Activated CD8-positive, alpha-beta memory T cell treated with anti-CD3 and anti-CD28 coated beads for 4 hours (primary cell): ENCODE results near the gene GDF7.
"Not testable (repeated sequence)": the region's sequence is repeated elsewhere in the genome, so short reads cannot be mapped to it uniquely, and the experiment has no call there.

Experiments
- DNase-seq, 2 donors: peaks; one replicate each; pipeline ENCODE4 v3.0.0-alpha.2; 2020; ENCODE audit warnings: low read depth in 2 of 2

The GDF7 gene

DNA sequence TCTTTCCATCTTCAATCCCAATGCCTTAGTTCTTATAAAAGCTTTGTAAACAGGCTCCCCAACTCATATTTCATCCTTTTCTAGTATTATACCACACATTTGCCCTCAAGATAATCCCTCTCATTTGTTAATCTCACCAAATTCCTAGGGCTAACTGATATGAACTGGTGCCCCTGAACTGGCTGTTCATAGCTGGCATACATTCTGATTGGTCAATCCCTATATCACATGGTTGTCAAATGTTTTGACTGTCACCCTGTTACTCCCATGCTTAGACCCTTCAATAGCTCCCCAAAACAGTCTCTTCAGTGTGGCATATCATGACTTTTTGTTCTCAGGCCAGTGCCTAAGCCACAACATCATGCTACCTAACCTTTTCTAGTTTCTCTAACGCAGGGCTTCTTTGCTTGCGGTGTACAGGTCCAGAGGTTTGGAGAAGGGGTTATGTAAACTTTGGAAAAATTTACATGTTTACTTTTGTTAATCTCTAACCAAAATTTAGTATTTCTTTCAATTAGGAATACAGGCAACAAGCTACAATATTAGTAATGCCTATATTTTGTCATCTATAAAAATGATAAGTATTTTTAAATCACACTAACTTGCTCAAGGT lies 30.5 kb downstream of the GDF7 start:
- no peak for DNase-seq

DNA sequence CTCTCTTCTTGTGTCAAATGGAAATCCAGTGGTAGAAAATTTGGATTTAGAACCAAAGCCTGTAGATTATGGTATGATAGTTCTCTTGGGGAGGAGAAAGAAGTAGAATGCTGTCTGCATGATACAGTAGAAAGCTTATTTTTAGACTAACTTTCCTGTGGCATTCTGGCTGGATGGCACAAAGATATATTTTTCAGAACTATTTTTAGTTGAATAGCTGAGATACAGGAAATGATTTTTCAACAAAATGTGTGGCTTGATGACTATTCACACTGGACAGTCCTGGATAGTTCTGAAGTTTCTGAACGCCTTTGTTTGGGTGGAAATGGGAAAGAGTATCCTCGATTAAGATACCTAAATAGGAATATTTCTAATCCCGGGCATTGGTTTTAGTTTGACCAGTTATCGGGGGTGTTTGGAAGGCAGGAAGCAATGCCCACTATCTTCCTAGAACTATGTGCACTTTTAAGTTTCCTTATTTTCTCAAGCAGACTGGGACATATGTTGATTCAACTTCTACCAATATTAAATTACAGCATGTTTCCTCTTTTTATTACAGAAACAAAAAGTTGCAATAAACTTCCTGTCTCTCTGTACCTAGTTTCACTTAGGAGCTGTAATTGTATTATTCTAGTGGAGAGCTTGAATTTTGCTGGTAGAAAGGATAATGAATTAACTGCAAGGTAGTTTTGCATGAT lies 32.1 kb downstream of the GDF7 start:
- DNase-seq: no peak

DNA sequence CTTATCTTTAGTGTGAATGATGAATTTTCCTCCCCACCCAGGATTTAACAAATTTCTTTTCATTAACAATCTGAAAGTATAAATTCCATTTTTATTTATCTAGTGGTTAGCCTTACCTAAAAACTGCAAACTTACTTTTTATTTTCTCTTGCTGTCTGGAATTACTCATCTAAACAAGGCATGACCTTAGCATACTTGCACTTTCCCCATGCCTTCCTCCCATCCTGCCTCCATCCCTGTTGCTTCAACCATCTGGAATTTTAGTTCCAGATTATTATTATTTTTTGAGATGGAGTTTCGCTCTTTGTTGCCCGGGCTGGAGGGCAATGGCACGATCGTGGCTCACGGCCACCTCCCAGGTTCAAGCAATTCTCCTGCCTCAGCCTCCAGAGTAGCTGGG lies 35.6 kb downstream of the GDF7 start:
- no peak for DNase-seq

DNA sequence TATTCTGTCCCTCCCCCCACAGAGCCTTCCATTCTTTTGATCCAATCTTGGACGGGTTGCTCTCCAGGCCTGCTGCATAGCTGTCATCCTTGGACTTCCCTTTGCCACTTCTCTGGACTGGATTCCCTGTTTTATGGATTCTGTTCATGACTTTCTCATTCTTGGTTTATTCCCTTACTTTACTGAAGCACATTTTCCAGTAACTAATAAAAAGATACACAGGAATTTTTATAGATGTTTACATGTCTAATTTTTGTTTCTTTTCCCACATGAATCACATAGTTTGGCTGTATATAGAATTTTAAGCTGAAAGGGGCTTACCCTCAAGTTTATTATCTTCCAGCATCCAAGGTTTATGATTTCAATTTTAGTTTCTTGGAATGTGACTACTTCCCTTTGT lies 37.9 kb downstream of the GDF7 start:
- DNase-seq: no peak

DNA sequence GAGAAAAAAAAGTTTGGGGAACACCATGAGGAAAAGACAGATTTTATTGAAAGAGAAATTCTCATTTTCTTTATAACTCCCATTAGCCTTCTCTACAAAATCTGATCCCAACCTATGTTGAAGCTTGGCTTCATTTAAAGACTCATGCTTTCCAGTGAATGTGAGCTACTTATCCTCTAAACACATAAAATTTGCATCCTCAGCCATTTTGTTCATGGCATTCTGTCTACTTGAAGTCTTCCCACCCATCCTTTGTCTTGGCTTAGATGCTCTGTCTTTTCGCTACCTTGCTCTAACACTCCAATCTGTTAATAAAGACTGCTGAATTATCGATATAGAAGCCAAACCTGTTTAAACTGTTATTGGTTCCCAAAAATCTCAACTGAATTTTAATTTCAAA lies 39.3 kb downstream of the GDF7 start:
- no peak for DNase-seq

DNA sequence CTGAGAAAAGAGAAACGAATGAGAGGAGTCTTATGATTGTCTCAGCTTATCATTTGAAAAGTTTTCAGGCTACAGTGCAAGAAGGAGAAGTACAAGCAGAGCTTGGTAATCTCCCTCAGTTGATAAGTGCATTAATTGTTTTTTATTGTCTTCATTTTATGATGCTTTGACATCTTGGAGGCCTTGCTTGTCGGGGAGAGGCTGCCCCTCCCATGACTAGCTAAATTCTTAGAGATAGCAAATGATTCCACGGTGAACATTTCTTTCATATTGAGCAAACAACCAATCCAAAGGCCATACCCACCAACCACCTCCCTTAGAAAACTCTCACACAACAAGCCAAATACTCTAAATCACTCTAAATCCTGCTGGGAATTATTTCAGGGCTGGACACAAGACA lies 39.8 kb downstream of the GDF7 start:
- no peak for DNase-seq

DNA sequence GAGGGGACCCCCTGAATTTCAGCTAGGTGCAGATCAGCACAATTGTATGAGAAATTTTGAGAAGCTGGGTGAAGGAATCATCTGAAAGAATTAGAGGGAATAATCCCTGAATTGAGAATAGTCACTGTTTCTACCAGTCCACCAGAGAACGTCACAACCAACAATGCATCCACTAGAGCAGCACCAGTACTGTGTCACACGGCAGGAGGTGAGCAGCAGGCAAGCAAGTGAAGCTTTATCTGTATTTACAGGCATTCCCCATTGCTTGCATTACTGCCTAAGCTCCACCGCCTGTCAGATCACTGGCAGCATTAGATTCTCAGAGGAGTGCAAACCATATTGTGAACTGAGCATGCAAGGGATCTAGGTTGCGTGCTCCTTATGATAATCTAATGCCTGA lies 40.7 kb downstream of the GDF7 start:
- no peak for DNase-seq

DNA sequence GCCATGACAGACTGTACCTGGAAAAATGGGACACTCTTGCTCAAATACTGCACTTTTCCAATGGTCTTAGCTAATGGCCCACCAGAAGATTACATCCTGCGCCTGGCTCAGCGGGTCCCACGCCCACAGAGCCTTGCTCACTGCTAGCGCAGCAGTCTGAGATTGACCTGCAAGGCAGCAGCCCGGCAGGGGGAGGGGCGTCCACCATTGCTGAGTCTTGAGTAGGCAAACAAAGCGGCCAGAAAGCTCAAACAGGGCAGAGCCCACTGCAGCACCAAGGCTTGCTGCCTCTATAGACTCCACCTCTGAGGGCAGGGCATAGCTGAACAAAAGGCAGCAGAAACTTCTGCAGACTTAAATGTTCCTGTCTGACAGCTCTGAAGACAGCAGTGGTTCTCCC lies 44.7 kb downstream of the GDF7 start:
- not testable (repeated sequence) for DNase-seq

DNA sequence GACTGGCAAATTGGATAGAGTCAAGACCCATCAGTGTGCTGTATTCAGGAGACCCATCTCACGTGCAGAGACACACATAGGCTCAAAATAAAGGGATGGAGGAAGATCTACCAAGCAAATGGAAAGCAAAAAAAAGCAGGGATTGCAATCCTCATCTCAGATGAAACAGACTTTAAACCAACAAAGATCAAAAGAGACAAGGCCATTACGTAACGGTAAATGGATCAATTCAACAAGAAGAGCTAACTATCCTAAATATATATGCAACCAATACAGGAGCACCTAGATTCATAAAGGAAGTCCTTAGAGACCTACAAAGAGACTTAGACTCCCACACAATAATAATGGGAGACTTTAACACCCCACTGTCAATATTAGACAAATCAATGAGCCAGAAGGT lies 46.6 kb downstream of the GDF7 start:
- DNase-seq: not testable (repeated sequence)

DNA sequence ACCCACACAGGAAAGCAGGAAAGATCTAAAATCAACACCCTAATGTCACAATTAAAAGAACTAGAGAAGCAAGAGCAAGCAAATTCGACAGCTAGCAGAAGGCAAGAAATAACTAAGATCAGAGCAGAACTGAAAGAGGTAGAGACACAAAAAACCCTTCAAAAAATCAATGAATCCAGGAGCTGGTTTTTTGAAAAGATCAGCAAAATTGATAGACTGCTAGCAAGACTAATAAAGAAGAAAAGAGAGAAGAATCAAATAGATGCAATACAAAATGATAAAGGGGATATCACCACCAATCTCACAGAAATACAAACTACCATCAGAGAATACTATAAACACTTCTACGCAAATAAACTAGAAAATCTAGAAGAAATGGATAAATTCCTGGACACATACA lies 47.5 kb downstream of the GDF7 start:
- DNase-seq: not testable (repeated sequence)

DNA sequence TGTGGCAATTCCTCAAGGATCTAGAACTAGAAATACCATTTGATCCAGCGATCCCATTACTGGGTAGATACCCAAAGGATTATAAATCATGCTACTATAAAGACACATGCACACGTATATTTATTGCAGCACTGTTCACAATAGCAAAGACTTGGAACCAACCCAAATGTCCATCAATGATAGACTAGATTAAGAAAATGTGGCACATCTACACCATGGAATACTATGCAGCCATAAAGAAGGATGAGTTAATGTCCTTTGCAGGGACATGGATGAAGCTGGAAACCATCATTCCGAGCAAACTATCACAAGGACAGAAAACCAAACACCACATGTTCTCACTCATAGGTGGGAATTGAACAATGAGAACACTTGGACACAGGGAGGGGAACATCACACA lies 49.2 kb downstream of the GDF7 start:
- DNase-seq: not testable (repeated sequence)

DNA sequence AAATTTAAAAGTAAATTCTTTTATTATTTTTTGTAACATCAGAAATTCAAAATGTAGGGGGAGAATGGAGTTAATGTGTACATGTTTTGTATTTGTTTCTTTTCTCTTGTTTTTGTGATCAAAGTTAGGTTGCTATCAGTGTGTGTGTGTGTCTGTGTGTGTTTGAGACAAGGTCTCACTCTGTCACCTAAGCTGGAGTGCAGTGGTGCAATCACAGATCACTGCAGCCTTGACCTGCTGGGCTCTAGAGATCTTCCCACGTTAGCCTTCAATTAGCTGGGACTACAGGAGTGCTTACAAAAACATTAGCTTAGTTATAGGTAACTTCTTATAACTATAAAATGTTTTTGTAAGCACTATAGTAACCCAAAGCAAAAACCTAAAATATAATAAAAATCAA lies 50.7 kb downstream of the GDF7 start:
- no peak for DNase-seq

DNA sequence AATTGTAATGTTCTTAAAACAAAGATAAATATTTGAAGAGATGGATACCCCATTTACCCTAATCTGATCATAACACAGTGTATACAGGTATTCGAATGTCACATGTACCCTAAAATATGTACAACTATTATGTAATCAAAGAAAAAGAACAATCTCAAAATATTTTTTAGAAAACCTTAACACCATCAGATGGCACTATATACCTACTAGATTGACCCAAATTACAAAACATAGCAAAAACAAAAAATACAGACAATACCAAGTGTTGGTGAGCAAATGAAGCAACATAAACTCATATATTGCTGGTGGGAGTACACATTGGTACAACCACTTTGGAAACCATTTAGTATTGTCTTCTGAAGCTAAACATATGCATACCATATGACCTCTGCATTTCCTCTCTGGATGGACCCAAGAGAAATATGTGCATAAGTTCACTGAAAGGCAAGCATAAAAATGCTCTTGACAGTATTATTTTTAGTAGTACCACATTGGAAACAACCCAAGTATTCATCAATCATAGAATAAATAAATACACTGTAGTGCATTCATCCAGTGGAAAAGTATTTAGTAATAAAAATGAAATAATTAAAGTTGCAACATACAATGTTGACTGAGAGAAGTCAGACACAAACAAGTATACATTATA lies 55.8 kb downstream of the GDF7 start:
- DNase-seq: no peak

DNA sequence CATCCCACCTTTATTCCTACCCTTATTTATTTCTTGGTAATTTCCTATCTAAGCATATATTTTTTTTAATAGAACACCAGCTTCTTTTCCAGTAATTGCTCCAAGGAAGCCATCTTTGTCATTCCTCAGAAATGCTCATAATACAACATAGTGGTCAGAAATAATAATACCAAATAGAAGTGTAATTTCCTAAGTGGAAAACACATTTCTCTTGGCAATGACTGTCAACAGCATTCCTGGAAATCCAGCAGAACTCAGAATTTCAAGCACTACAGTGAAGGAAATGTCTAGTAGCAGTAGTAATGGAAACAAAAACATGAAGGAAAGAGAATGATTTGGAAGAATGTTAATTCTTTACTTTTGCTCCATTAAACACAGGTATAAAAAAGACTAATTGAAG lies 56.6 kb downstream of the GDF7 start:
- no peak for DNase-seq

DNA sequence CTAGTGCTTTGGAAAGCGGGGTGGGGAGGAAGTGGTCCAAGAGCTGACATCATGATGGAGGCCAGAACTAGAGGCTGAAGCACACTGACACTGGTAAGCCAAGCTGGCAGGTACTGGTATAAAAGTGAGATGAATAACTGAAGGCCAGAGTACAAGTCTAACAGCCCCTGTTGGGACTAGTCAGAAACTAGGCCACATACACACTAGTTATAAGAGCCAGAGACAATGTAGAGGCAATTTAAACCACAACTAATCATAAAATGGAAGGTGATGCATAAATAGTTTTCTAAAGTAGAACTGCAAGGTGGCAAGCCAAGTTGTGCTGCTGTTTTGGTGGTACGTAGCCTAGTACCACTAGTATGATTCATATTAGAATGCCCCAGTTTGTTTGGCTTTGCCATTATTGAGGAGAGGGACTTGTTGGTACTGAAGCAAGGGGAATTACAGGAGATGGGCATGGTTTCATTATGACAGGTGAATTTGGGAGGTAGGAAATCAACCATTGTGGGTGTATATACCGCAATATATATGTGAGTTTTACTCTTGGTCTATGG lies 57.6 kb downstream of the GDF7 start:
- DNase-seq: no peak

DNA sequence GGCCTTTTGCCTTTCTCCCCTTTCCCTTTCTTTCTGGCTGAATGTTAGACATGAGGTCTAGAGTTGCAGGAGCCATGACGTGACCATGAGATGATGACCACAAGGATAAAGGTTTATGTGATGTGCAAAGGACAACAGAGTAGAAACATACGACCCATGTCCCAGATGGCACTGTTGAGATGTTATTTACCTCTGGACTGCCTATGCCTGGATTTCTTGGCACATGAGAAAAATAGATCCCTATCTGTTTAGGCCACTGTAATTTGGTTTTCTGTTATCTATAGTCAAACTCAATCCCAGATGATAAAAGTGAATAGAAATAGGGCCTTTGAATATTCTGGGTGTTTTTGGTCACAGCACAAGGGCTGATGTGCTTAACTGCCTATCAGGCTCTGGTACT lies 58.8 kb downstream of the GDF7 start:
- no peak for DNase-seq

DNA sequence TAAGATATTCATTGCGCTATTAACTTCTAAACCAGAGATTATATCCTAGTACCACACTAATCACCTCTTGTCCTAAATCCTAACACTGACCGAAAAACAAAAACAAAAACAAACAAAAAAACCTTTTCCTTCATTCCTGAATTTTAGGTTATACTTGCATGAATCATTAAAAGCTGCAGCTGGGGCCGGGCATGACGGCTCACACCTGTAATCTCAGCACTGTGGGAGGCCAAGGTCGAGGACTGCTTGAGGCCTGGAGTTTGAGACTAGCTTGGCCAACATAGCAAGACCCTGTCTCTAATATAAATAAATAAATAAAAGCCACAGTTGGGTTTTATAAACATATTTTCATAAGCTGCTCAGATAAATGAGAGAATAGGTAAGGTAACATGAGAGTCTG lies 60.0 kb downstream of the GDF7 start:
- DNase-seq: no peak

DNA sequence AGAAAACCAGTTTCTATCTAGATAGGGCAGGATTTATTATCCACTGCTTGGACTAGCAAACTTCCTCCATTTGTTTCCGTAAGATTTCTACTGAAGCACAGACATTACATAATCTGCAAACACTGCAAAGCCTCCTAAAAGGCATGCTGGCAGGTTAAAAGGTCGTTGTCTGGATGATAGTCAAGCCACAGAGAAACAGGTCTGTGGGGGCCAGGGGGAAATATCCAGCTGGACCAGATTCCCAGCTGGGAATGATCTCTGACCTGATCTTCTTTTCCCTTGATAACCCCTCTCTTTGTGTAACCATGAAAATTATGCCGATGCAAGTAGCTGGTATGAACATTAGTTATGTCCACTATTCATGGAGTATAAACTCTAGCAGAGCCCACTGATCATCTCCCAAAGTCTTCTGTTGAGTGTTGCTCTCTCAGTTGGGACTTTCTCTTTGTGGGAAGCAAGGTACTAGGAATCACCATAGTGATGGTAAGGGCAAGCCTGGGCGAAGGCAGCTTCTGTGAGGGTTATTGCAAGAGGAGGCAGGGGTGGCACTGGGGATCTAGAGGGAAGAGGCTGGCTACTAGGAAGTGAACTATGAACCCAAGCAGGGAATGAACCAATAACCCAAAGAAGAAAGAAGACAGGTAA lies 61.3 kb downstream of the GDF7 start:
- no peak for DNase-seq
